CD4-positive, alpha-beta memory T cell (primary cell): Measurements from ENCODE around the gene MRPL34. TPM values are rescaled to one million over a fixed set of nuclear protein-coding genes. Genes with fewer than 3 reads are reported as not detected.
A peak's percentile ranks its signal among the peaks of the same experiment; 100 is the strongest.

Source experiments
- CTCF ChIA-PET: fragments of 350-600 bp; sonication (Branson Sonifier 250); formaldehyde crosslinking; loops from one replicate; lab custom pipeline; 2021; ENCODE audit warnings: inconsistent platforms; ENCODE audit not compliant: partially characterized antibody; lab: Charles Lee
- POLR2A ChIA-PET: fragments of 350-600 bp; sonication (Branson Sonifier 250); formaldehyde crosslinking; loops from one replicate; lab custom pipeline; 2021; ENCODE audit not compliant: partially characterized antibody; lab: Charles Lee
- DNase-seq, 5 donors: peaks; one replicate each; pipeline versions ENCODE4 v3.0.0 to v3.0.0-alpha.2; 2020 to 2022; ENCODE audit warnings: mixed read lengths in 1 of 5
- H3K27ac ChIP-seq: one replicate; pipeline ENCODE4 v1.7.0; 2013; ENCODE audit warnings: low read depth, low read length
- H3K27me3 ChIP-seq: 2 replicates; pipeline ENCODE4 v1.7.0; 2013; ENCODE audit warnings: mild to moderate bottlenecking, low read length, moderate library complexity; ENCODE audit not compliant: insufficient read depth
- H3K36me3 ChIP-seq: 2 replicates; pipeline ENCODE4 v1.7.0; 2013; ENCODE audit warnings: mild to moderate bottlenecking, low read length, moderate library complexity; ENCODE audit not compliant: insufficient read depth
- H3K4me1 ChIP-seq: 2 replicates; pipeline ENCODE4 v1.7.0; 2013; ENCODE audit warnings: mild to moderate bottlenecking, low read length, moderate library complexity; ENCODE audit not compliant: insufficient read depth
- H3K4me3 ChIP-seq, 2 donors: one replicate each; pipeline ENCODE4 v1.7.0; 2013; ENCODE audit warnings: low read length in 2 of 2, mild to moderate bottlenecking in 1 of 2
- H3K9me3 ChIP-seq, 2 donors: one replicate each; pipeline ENCODE4 v1.7.0; 2013; ENCODE audit warnings: low read length in 2 of 2, control low read depth in 1 of 2; ENCODE audit not compliant: control insufficient read depth in 1 of 2
- H3K27ac Mint-ChIP-seq, 7 donors: one replicate each; pipeline ENCODE4 v1.8.0; 2020 to 2021; ENCODE audit warnings: mixed read lengths in 7 of 7, mild to moderate bottlenecking in 6 of 7, inconsistent platforms in 3 of 7, moderate library complexity in 3 of 7
- H3K27me3 Mint-ChIP-seq, 2 donors: one replicate each; pipeline ENCODE4 v1.8.0; 2020 to 2021; ENCODE audit warnings: mixed read lengths in 2 of 2
- H3K36me3 Mint-ChIP-seq, 2 donors: one replicate each; pipeline ENCODE4 v1.8.0; 2020 to 2021; ENCODE audit warnings: mixed read lengths in 2 of 2, inconsistent platforms in 1 of 2, mild to moderate bottlenecking in 1 of 2
- H3K4me1 Mint-ChIP-seq, 4 donors: one replicate each; pipeline ENCODE4 v1.8.0; 2020 to 2021; ENCODE audit warnings: mixed read lengths in 4 of 4, mild to moderate bottlenecking in 1 of 4
- H3K4me3 Mint-ChIP-seq, 8 donors: one replicate each; pipeline ENCODE4 v1.8.0; 2020 to 2021; ENCODE audit warnings: mixed read lengths in 8 of 8, mild to moderate bottlenecking in 7 of 8, moderate library complexity in 6 of 8, inconsistent platforms in 3 of 8
- H3K9me3 Mint-ChIP-seq, 8 donors: one replicate each; pipeline ENCODE4 v1.8.0; 2020 to 2021; ENCODE audit warnings: mixed read lengths in 8 of 8, mild to moderate bottlenecking in 5 of 8, inconsistent platforms in 3 of 8, moderate library complexity in 1 of 8
- intact Hi-C: fragments of 100-400 bp; cut with micrococcal nuclease; formaldehyde crosslinking; loops from one replicate; pipeline ENCODE4 v1.15.1; 2023
- polyA plus RNA-seq, 2 donors: library from polyadenylated mRNA; unstranded; fragments of 300-500 nt; fragmentation: Illumina TruSeq; gene quantifications; one replicate each; pipeline ENCODE4 v1.2.3, GENCODE V29; 2021
- total RNA-seq, 2 experiments: library from RNA; stranded (reverse); gene quantifications; one replicate each; pipeline ENCODE4 v1.2.3, GENCODE V29; 2021

Gene MRPL34
- total and polyA plus RNA-seq, 4 experiments from 2014 or later = 69.4 to 250 (median 153) TPM

DNA sequence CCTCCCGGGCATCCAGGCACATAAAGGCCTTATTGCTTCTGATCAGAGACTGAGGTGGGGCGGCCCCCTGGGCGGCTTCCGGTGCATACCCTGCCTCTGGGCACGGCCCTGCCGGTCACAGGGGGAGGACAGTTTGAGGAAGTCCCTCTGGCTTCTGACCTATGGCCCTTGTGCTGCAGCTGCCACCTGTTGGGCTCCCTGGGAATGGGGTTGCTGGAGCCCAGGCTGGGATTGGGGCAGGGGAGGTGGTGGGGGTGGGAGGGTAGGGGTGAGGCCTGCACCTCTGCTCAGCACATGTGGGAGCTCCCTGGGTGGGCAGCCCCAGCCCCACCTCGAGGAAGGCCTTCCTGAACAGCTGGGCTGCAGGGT is 18.3 kb downstream of the MRPL34 start:
- no peak for DNase-seq
- Histone ChIP-seq H3K27me3 (no peaks in the 10 kb centered on the region), H3K4me1 (peaks cover 4% of the 10 kb centered on the region), H3K27ac (no peak overlapping the region), H3K4me3 (no peak overlapping the region), H3K9me3 (no peaks in the 10 kb centered on the region), H3K36me3 (peaks cover 16% of the 10 kb centered on the region)
- no peak overlapping the region for H3K4me3 Mint-ChIP-seq
- no peak overlapping the region for H3K27ac Mint-ChIP-seq
- CTCF ChIA-PET = no interaction called here
- POLR2A ChIA-PET = interaction anchor here (1.3 to 3.7 kb wide), 3 partner anchors 9 to 15 kb away, joined by 3 to 10 read pairs (median 4); partner anchors contain the start of gene DDA1
- H3K9me3 Mint-ChIP-seq = no peaks in the 10 kb centered on the region
- H3K36me3 Mint-ChIP-seq = peaks cover 9 to 17% of the 10 kb centered on the region in 2 donors
- intact Hi-C loops = no loop called here
- H3K27me3 Mint-ChIP-seq = no peaks in the 10 kb centered on the region
- H3K4me1 Mint-ChIP-seq = peaks cover 0 to 10% (median 4%) of the 10 kb centered on the region in 4 donors

- Mint-ChIP-seq H3K9me3 (no peaks in the 10 kb centered on the region), H3K27me3 (no peaks in the 10 kb centered on the region), H3K36me3 (peaks cover 9 to 14% of the 10 kb centered on the region in 2 donors), H3K27ac (no peak overlapping the region), H3K4me1 (peaks cover 0 to 14% (median 5%) of the 10 kb centered on the region in 4 donors), H3K4me3 (no peak overlapping the region)
- Histone ChIP-seq H3K36me3 (peaks cover 12% of the 10 kb centered on the region), H3K4me3 (no peak overlapping the region), H3K4me1 (peaks cover 9% of the 10 kb centered on the region), H3K27me3 (no peaks in the 10 kb centered on the region), H3K27ac (no peak overlapping the region), H3K9me3 (no peaks in the 10 kb centered on the region)
- POLR2A ChIA-PET = interaction anchor here (1.3 to 3.7 kb wide), 3 partner anchors 9 to 15 kb away, joined by 3 to 10 read pairs (median 4); partner anchors contain the start of gene DDA1
- intact Hi-C loops = no loop called here
- CTCF ChIA-PET = no interaction called here
- no peak for DNase-seq
These were observed 18.9 kb downstream of the MRPL34 start for GRCh38 chr19:17324357-17325114.

GRCh38 chr19:17325133-17325532 is 19.5 kb downstream of the MRPL34 start:
- no peak for DNase-seq
- H3K27ac ChIP-seq = no peak overlapping the region
- H3K36me3 Mint-ChIP-seq = peaks cover 7 to 8% of the 10 kb centered on the region in 2 donors
- no peaks in the 10 kb centered on the region for H3K9me3 Mint-ChIP-seq
- H3K4me1 Mint-ChIP-seq = peaks cover 2 to 18% (median 8%) of the 10 kb centered on the region in 4 donors
- peak overlapping the region in 1 of 8 donors; percentile 36 for H3K4me3 Mint-ChIP-seq
- H3K27me3 Mint-ChIP-seq = no peaks in the 10 kb centered on the region
- peaks cover 11% of the 10 kb centered on the region for H3K4me1 ChIP-seq
- intact Hi-C loops = no loop called here
- H3K4me3 ChIP-seq = no peak overlapping the region
- H3K27ac Mint-ChIP-seq = peak overlapping the region in 1 of 7 donors; percentile 68
- H3K9me3 ChIP-seq = no peaks in the 10 kb centered on the region
- POLR2A ChIA-PET = interaction anchor here (1.5 to 3.7 kb wide), 2 partner anchors 8 to 16 kb away, joined by 4 to 10 read pairs; partner anchors contain the start of gene DDA1
- peaks cover 6% of the 10 kb centered on the region for H3K36me3 ChIP-seq
- CTCF ChIA-PET = no interaction called here
- no peaks in the 10 kb centered on the region for H3K27me3 ChIP-seq

GRCh38 chr19:17325881-17326594 is 20.4 kb downstream of the MRPL34 start:
- no peak for DNase-seq
- no peaks in the 10 kb centered on the region for H3K27me3 ChIP-seq
- Mint-ChIP-seq H3K27me3 (no peaks in the 10 kb centered on the region), H3K4me3 (peak overlapping the region in 5 of 8 donors; percentile 1 to 51 (median 21)), H3K27ac (peak overlapping the region in 3 of 7 donors; percentile 22 to 68 (median 60)), H3K9me3 (no peaks in the 10 kb centered on the region), H3K36me3 (peaks cover 5 to 6% of the 10 kb centered on the region in 2 donors), H3K4me1 (peaks cover 2 to 23% (median 12%) of the 10 kb centered on the region in 4 donors)
- no peaks in the 10 kb centered on the region for H3K9me3 ChIP-seq
- H3K4me3 ChIP-seq = no peak overlapping the region
- no peaks in the 10 kb centered on the region for H3K36me3 ChIP-seq
- H3K27ac ChIP-seq = no peak overlapping the region
- intact Hi-C loops = no loop called here
- POLR2A ChIA-PET = interaction anchor here (0.7 to 3.7 kb wide), 3 partner anchors 9 to 17 kb away, joined by 3 to 10 read pairs (median 4); partner anchors contain the start of genes ANO8 and DDA1
- H3K4me1 ChIP-seq = peaks cover 11% of the 10 kb centered on the region
- CTCF ChIA-PET = interaction anchor here (0.6 kb wide), 1 partner anchor 19 kb away, joined by 3 read pairs; no protein-coding TSS in a partner anchor

DNA sequence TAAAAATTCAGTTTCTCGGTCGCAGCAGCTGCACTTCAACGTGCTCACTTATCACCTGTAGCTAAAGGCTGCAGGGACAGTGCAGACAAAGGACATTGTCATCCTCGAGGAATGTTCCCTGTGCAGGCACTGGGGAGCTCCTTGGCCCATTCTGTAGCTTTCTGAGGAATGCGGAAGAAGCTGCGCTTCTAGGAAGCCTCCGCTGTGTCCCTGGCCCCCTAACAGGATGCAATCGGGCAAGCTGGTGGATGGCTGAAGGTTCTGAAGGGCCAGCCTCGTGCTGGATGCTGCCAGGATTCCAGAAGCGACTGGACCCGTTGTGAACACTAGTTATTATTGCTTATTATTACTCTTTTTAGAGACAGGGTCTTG is 20.9 kb downstream of the MRPL34 start:
- intact Hi-C loops = no loop called here
- Histone ChIP-seq H3K4me3 (no peak overlapping the region), H3K27me3 (no peaks in the 10 kb centered on the region), H3K9me3 (no peaks in the 10 kb centered on the region), H3K36me3 (no peaks in the 10 kb centered on the region), H3K27ac (no peak overlapping the region), H3K4me1 (peaks cover 11% of the 10 kb centered on the region)
- Mint-ChIP-seq H3K4me3 (peak overlapping the region in 5 of 8 donors; percentile 4 to 73 (median 61)), H3K4me1 (peaks cover 2 to 23% (median 12%) of the 10 kb centered on the region in 4 donors), H3K27ac (peak overlapping the region in 2 of 7 donors; percentile 23 to 46), H3K27me3 (no peaks in the 10 kb centered on the region), H3K9me3 (no peaks in the 10 kb centered on the region), H3K36me3 (peaks cover 5 to 6% of the 10 kb centered on the region in 2 donors)
- POLR2A ChIA-PET = interaction anchor here (0.9 to 3.7 kb wide), 4 partner anchors 9 to 72 kb away, joined by 3 to 10 read pairs (median 3); partner anchors contain the start of gene DDA1
- CTCF ChIA-PET = interaction anchor here (0.7 kb wide), 1 partner anchor 20 kb away, joined by 5 read pairs; no protein-coding TSS in a partner anchor
- no peak for DNase-seq

DNA sequence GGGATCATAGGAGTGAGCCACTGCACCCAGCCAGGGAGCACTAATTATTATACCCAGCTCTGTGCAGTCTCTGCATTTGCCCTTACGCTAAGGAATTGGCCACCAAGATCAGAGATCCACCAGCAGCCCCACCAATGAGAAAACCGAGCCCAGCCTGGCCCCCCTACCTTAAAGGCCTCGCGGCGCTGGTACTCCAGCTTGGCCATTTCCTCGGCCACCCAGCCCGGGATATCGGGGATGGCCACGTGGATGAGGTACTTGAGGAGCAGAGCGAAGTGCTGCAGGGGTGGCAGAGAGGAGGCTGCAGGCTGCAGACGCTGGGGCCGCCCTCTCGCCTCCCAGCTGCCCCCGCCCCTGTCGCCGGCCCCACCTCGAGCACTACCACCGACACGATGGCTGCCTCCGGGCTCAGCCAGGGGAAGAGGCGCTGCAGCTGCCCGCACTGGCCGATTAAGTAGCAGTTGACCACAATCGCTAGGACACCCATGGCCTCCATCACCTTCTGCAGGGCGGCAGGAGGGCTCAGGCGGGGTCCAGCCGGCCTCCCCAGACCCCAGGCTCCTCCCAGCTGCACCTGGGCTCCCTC is 21.5 kb downstream of the MRPL34 start:
- no peaks in the 10 kb centered on the region for H3K27me3 Mint-ChIP-seq
- Histone ChIP-seq H3K4me1 (peaks cover 11% of the 10 kb centered on the region), H3K4me3 (no peak overlapping the region), H3K27ac (no peak overlapping the region), H3K9me3 (no peaks in the 10 kb centered on the region), H3K36me3 (no peaks in the 10 kb centered on the region), H3K27me3 (no peaks in the 10 kb centered on the region)
- intact Hi-C loops = no loop called here
- H3K4me3 Mint-ChIP-seq = peak overlapping the region in 6 of 8 donors; percentile 8 to 87 (median 64)
- no peak for DNase-seq
- no peaks in the 10 kb centered on the region for H3K9me3 Mint-ChIP-seq
- ChIA-PET POLR2A (interaction anchor here (0.9 to 1.9 kb wide), 5 partner anchors 8 to 71 kb away, joined by 3 to 12 read pairs (median 5); partner anchors contain the start of genes DDA1 and GTPBP3), CTCF (interaction anchor here (0.7 kb wide), 1 partner anchor 20 kb away, joined by 5 read pairs; no protein-coding TSS in a partner anchor)
- peak overlapping the region in 3 of 7 donors; percentile 23 to 46 (median 43) for H3K27ac Mint-ChIP-seq
- peaks cover 5 to 6% of the 10 kb centered on the region in 2 donors for H3K36me3 Mint-ChIP-seq
- peaks cover 2 to 23% (median 12%) of the 10 kb centered on the region in 4 donors for H3K4me1 Mint-ChIP-seq
